WTC11 (cell line): ENCODE data around the gene ZNF827. TPM values are rescaled to one million over a fixed set of nuclear protein-coding genes. Genes with fewer than 3 reads are reported as not detected.

ENCODE experiments used
- ATAC-seq: fragments of 200-7000 bp; cut with Tn5 transposase; 2 replicates; pipeline ENCODE4 v1.10.0; 2021; ENCODE audit warnings: mild to moderate bottlenecking, moderate library complexity
- CTCF ChIA-PET: fragments of 300-600 bp; sonication (Branson Sonifier 250); formaldehyde crosslinking; loops from one replicate; lab custom pipeline; 2021; ENCODE audit warnings: antibody characterized with exemption; lab: Charles Lee
- POLR2A ChIA-PET: fragments of 350-600 bp; sonication (Branson Sonifier 250); formaldehyde crosslinking; loops from one replicate; lab custom pipeline; 2021; ENCODE audit warnings: antibody characterized with exemption; lab: Charles Lee
- DNase-seq: peaks from one replicate; pipeline ENCODE4 v3.0.0; 2021; ENCODE audit warnings: low spot score
- H3K27ac Mint-ChIP-seq: 2 replicates; pipeline ENCODE4 v1.8.0; 2021; ENCODE audit warnings: mixed read lengths
- H3K27me3 Mint-ChIP-seq: 2 replicates; pipeline ENCODE4 v1.8.0; 2021; ENCODE audit warnings: low read depth, mild to moderate bottlenecking, moderate library complexity, mixed read lengths
- H3K36me3 Mint-ChIP-seq: 2 replicates; pipeline ENCODE4 v1.8.0; 2021; ENCODE audit warnings: mixed read lengths
- H3K4me1 Mint-ChIP-seq: 2 replicates; pipeline ENCODE4 v1.8.0; 2022; ENCODE audit warnings: mixed read lengths
- H3K4me3 Mint-ChIP-seq: 2 replicates; pipeline ENCODE4 v1.8.0; 2021; ENCODE audit warnings: mild to moderate bottlenecking, moderate library complexity, mixed read lengths
- H3K9me3 Mint-ChIP-seq: 2 replicates; pipeline ENCODE4 v1.8.0; 2021; ENCODE audit warnings: mixed read lengths
- AFF4 ChIP-seq: sonication (generic); formaldehyde crosslinking; IDR thresholded peaks from 2 replicates; pipeline ENCODE4 v1.8.1; 2023; ENCODE audit warnings: mild to moderate bottlenecking, missing genetic modification reagents, borderline replicate concordance
- CREB1 ChIP-seq: sonication (generic); formaldehyde crosslinking; IDR thresholded peaks from 2 replicates; pipeline ENCODE4 v1.8.0; 2023; ENCODE audit warnings: mild to moderate bottlenecking, missing genetic modification reagents
- GABPB1 ChIP-seq: sonication (generic); formaldehyde crosslinking; IDR thresholded peaks from 2 replicates; pipeline ENCODE4 v1.8.1; 2023; ENCODE audit warnings: mild to moderate bottlenecking, missing genetic modification reagents
- HMGA2 ChIP-seq: fragments of 250-450 bp; sonication (Bioruptor Pico); IDR thresholded peaks from 2 replicates; pipeline ENCODE4 v1.4.0; 2021; ENCODE audit warnings: mild to moderate bottlenecking, moderate library complexity
- IRF2 ChIP-seq: sonication (generic); formaldehyde crosslinking; IDR thresholded peaks from 2 replicates; pipeline ENCODE4 v1.8.0; 2022; ENCODE audit warnings: low read depth, missing genetic modification reagents, borderline replicate concordance
- JAZF1 ChIP-seq: fragments of 250-450 bp; sonication (Bioruptor Pico); IDR thresholded peaks from 2 replicates; pipeline ENCODE4 v1.9.0; 2021; ENCODE audit warnings: moderate library complexity, mild to moderate bottlenecking, inconsistent platforms
- JUN ChIP-seq: sonication (generic); formaldehyde crosslinking; IDR thresholded peaks from 2 replicates; pipeline ENCODE4 v1.8.0; 2023; ENCODE audit warnings: mild to moderate bottlenecking, missing genetic modification reagents
- MYBL2 ChIP-seq: sonication (generic); formaldehyde crosslinking; IDR thresholded peaks from 2 replicates; pipeline ENCODE4 v1.8.1; 2023; ENCODE audit warnings: mild to moderate bottlenecking, moderate library complexity, missing genetic modification reagents
- NR1H2 ChIP-seq: sonication (generic); formaldehyde crosslinking; IDR thresholded peaks from 2 replicates; pipeline ENCODE4 v1.9.0; 2021; ENCODE audit warnings: mild to moderate bottlenecking, moderate library complexity, missing genetic modification reagents
- NR3C1 ChIP-seq: sonication (generic); formaldehyde crosslinking; conservative IDR thresholded peaks from 2 replicates; pipeline ENCODE4 v1.8.1; 2023; ENCODE audit warnings: low read depth, mild to moderate bottlenecking, missing genetic modification reagents
- PRRX2 ChIP-seq: fragments of 250-450 bp; sonication (Bioruptor Pico); IDR thresholded peaks from 2 replicates; pipeline ENCODE4 v1.8.0; 2021; ENCODE audit warnings: mild to moderate bottlenecking
- RORB ChIP-seq: fragments of 250-450 bp; sonication (Bioruptor Pico); IDR thresholded peaks from 2 replicates; pipeline ENCODE4 v1.9.0; 2021; ENCODE audit warnings: mild to moderate bottlenecking
- SMAD3 ChIP-seq: sonication (generic); formaldehyde crosslinking; IDR thresholded peaks from 2 replicates; pipeline ENCODE4 v1.8.0; 2022; ENCODE audit warnings: missing genetic modification reagents, mild to moderate bottlenecking, borderline replicate concordance
- SP1 ChIP-seq: sonication (generic); formaldehyde crosslinking; conservative IDR thresholded peaks from 2 replicates; pipeline ENCODE4 v1.8.1; 2022; ENCODE audit warnings: missing genetic modification reagents
- TCF7 ChIP-seq: sonication (generic); formaldehyde crosslinking; IDR thresholded peaks from 2 replicates; pipeline ENCODE4 v1.8.0; 2022; ENCODE audit warnings: mild to moderate bottlenecking, low read depth, missing genetic modification reagents, moderate library complexity
- TEAD4 ChIP-seq: sonication (generic); formaldehyde crosslinking; IDR thresholded peaks from 2 replicates; pipeline ENCODE4 v1.8.0; 2022; ENCODE audit warnings: mild to moderate bottlenecking, missing genetic modification reagents
- TP53 ChIP-seq: sonication (generic); formaldehyde crosslinking; IDR thresholded peaks from 2 replicates; pipeline ENCODE4 v1.8.1; 2023; ENCODE audit warnings: mild to moderate bottlenecking, missing genetic modification reagents
- ZNF219 ChIP-seq: sonication (generic); formaldehyde crosslinking; IDR thresholded peaks from 2 replicates; pipeline ENCODE4 v1.8.0; 2023; ENCODE audit warnings: missing genetic modification reagents, mild to moderate bottlenecking, borderline replicate concordance
- ZNF232 ChIP-seq: sonication (generic); formaldehyde crosslinking; IDR thresholded peaks from 2 replicates; pipeline ENCODE4 v1.8.0; 2022; ENCODE audit warnings: mild to moderate bottlenecking, missing genetic modification reagents
- ZNF425 ChIP-seq: fragments of 250-450 bp; sonication (Bioruptor Pico); conservative IDR thresholded peaks from 2 replicates; pipeline ENCODE4 v1.9.0; 2021; ENCODE audit warnings: mild to moderate bottlenecking
- total RNA-seq: library from RNA; stranded (reverse); gene quantifications from 3 replicates; pipeline ENCODE4 v1.2.3, GENCODE V29; 2021
- TF ChIP-seq, protein P1 (sequence below): fragments of 250-450 bp; sonication (Bioruptor Pico); IDR thresholded peaks from 2 replicates; pipeline ENCODE4 v1.9.0; 2021; ENCODE audit warnings: moderate library complexity, mild to moderate bottlenecking, inconsistent platforms, borderline replicate concordance
- TF ChIP-seq, protein P2 (sequence below): sonication (generic); formaldehyde crosslinking; IDR thresholded peaks from 2 replicates; pipeline ENCODE4 v1.8.1; 2022; ENCODE audit warnings: low read depth, mild to moderate bottlenecking, moderate library complexity, missing genetic modification reagents, borderline replicate concordance

The ZNF827 gene
- total RNA-seq, 1 experiment from 2014 or later, result 25.6 TPM

GRCh38 chr4:145760176-145760575 lies 178.4 kb downstream of the ZNF827 start:
- peak overlapping the region; percentile 8; the same call in 1 of the 2 replicates for H3K27ac Mint-ChIP-seq
- no peaks in the 10 kb centered on the region for H3K9me3 Mint-ChIP-seq
- TF ChIP-seq MYBL2 (CRISPR knock-in tag), result no peak
- TF ChIP-seq JAZF1, result no peak
- TF ChIP-seq, protein P1, sequence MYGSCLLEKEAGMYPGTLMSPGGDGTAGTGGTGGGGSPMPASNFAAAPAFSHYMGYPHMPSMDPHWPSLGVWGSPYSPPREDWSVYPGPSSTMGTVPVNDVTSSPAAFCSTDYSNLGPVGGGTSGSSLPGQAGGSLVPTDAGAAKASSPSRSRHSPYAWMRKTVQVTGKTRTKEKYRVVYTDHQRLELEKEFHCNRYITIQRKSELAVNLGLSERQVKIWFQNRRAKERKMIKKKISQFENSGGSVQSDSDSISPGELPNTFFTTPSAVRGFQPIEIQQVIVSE (CRISPR knock-in tag), result no peak
- TF ChIP-seq GABPB1 (CRISPR knock-in tag), result no peak
- TF ChIP-seq RORB (CRISPR knock-in tag), result no peak
- TF ChIP-seq, all 79 proteins: peak for 0
- ATAC-seq (no peak), DNase-seq (no peak)
- no peak overlapping the region for H3K4me3 Mint-ChIP-seq
- peaks cover 6% of the 10 kb centered on the region; the same call in 1 of the 2 replicates for H3K4me1 Mint-ChIP-seq
- POLR2A ChIA-PET, result no interaction called here
- H3K27me3 Mint-ChIP-seq, result no peaks in the 10 kb centered on the region
- CTCF ChIA-PET, result no interaction called here
- H3K36me3 Mint-ChIP-seq, result peaks cover 49% of the 10 kb centered on the region

GRCh38 chr4:145757188-145757587 lies 181.4 kb downstream of the ZNF827 start:
- DNase-seq (no peak), ATAC-seq (no peak)
- H3K27ac Mint-ChIP-seq, result no peak overlapping the region
- H3K36me3 Mint-ChIP-seq, result peaks cover 24% of the 10 kb centered on the region
- H3K9me3 Mint-ChIP-seq, result no peaks in the 10 kb centered on the region
- ChIA-PET POLR2A (interaction anchor here (0.6 to 0.7 kb wide), 2 partner anchors 70 to 224 kb away, joined by 3 read pairs; no protein-coding TSS in a partner anchor), CTCF (no interaction called here)
- TF ChIP-seq ZNF425 (CRISPR knock-in tag) (no peak), PRRX2 (CRISPR knock-in tag) (no peak), TCF7 (CRISPR knock-in tag) (no peak), JUN (no peak)
- no peak overlapping the region for H3K4me3 Mint-ChIP-seq
- no peaks in the 10 kb centered on the region for H3K27me3 Mint-ChIP-seq
- H3K4me1 Mint-ChIP-seq, result no peaks in the 10 kb centered on the region

DNA sequence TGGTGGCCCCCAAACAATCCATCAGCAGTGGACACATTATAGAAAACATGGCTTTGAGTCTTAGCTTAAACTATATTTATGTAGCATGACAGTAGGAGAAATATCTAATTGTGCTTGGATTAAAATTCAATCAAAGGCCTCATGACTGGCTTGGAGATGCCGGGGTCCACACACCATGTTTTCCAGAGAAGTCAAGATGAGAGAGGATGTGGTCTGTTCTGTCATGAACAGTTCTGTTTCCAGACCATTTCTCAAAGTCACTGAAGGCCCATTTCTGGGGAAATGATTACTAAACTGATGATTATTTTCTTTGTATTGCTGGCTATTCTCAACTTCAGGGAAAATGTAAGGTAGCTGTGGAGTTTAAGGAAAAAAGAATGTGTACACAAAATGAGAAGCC lies 182.4 kb downstream of the ZNF827 start:
- DNase-seq, result no peak
- 0 out of 2 replicates have a peak overlapping the region, but pooled peaks have one; percentile 1 for H3K27ac Mint-ChIP-seq
- H3K36me3 Mint-ChIP-seq, result peaks cover 25% of the 10 kb centered on the region
- no peak for TF ChIP-seq TP53 (CRISPR knock-in tag)
- no peak for TF ChIP-seq IRF2 (CRISPR knock-in tag)
- TF ChIP-seq, protein P2, sequence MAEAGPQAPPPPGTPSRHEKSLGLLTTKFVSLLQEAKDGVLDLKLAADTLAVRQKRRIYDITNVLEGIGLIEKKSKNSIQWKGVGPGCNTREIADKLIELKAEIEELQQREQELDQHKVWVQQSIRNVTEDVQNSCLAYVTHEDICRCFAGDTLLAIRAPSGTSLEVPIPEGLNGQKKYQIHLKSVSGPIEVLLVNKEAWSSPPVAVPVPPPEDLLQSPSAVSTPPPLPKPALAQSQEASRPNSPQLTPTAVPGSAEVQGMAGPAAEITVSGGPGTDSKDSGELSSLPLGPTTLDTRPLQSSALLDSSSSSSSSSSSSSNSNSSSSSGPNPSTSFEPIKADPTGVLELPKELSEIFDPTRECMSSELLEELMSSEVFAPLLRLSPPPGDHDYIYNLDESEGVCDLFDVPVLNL (CRISPR knock-in tag), result no peak
- TF ChIP-seq ZNF219 (CRISPR knock-in tag), result no peak
- no peak for TF ChIP-seq NR3C1 (CRISPR knock-in tag)
- TF ChIP-seq TEAD4, result no peak
- TF ChIP-seq ZNF232 (CRISPR knock-in tag), result no peak
- no peak for TF ChIP-seq SP1
- TF ChIP-seq HMGA2 (CRISPR knock-in tag), result no peak
- no peak for TF ChIP-seq AFF4 (CRISPR knock-in tag)
- no peak for TF ChIP-seq NR1H2
- no peak for TF ChIP-seq SMAD3 (CRISPR knock-in tag)
- no peak for TF ChIP-seq CREB1 (CRISPR knock-in tag)
- TF ChIP-seq RORB (CRISPR knock-in tag), result no peak
- ChIA-PET CTCF (no interaction called here), POLR2A (no interaction called here)
- H3K4me1 Mint-ChIP-seq, result no peaks in the 10 kb centered on the region
- H3K27me3 Mint-ChIP-seq, result no peaks in the 10 kb centered on the region
- H3K9me3 Mint-ChIP-seq, result no peaks in the 10 kb centered on the region
- no peak overlapping the region for H3K4me3 Mint-ChIP-seq
- ATAC-seq, result no peak
